Measurements from ENCODE around the gene CRISPLD2.
"Not testable (repeated sequence)": the region's sequence is repeated elsewhere in the genome, so short reads cannot be mapped to it uniquely, and the experiment has no call there.

CRISPLD2 gene

DNA sequence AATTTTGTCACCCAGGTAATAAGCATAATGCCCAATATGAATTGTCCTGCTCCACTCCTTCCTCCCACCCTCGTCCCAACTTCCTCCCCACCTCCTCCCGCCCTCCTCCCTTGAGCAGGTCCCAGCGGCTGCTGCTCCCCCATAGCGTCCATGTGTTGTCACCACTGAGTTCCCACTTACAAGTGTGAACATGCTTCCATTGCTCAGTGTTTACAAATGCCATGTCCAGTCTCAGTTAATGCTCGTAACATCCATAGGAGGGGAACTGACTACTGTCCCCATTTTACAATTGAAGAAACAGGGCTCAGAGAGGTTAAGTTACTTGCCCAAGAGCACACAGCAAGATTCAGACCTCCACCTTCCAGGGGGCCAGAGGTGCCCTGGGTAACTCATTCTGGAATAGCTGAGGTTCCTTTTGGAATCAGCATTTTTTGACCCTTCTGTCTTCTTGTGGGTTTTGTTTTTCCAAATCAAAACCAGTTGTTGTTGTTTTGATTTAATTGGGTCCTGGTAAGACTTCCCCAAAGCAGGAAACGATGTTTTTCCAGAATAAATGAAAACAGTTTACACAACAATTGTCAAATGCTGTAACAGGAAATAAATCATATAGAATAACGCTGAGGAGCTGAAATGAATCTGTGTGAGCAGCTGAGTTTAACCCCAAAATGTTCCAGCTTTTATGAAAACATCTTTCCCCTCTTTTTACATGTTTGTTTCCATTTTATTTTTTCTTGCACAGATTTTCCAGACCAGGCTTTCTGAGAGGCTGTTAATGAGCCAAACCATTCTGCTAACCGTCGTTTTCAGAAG lies 117.6 kb downstream of the CRISPLD2 start:
- no peak for TF ChIP-seq CTCF (IDR thresholded peaks at IDR 0.05; ENCODE audit: low read depth, low read length)
- H3K4me3 ChIP-seq (ENCODE audit: low read depth, low read length), result no peak overlapping the region

- not testable (repeated sequence) for H3K4me3 ChIP-seq (ENCODE audit: low read depth, low read length)
Measured at GRCh38 chr16:84938616-84939015, 118.8 kb downstream of the CRISPLD2 start.

DNA sequence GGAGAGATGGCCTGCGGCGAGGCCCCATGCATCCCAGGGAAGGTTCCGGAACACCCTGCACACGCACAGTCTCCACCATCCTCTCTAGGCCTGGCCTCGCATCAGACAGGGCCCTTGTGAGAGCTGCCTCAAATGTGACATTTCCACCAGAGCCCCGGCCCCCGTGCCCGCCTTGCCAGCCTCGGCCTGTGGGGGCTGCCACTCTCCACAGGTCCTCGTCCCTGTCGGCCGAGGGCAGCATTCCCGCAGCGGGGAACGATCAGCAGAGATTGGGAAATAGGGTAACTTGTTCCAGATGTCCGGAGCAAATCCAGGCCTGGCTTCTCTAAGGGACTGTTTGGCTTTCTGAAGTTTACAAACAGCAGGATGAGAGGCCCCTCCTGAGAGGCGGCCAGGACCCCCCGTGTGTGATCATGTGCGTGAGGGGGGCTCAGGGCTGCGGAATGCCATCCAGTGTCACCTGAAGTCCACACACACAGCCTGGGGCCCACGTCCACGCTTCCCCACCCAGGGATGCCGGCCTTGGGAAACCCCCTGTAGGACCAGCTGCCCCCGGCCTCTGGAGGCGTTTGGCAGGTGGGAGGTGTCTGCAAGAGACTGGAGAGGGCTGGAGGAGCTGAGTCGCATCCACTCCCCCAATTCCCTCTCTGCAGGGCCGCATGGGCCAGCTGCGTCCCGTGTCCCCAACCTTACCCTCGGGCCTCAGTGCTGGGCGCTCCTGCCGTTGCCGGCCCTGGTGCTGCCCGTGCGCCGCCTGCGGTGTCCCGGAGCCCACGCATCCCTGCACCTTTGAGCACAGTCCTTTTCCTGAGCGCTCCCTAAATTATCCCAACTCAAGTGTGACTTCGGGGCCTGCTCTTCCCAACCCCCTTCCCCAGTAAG lies 121.1 kb downstream of the CRISPLD2 start:
- H3K4me3 ChIP-seq (ENCODE audit: low read depth, low read length), result no peak overlapping the region
- TF ChIP-seq CTCF (IDR thresholded peaks at IDR 0.05; ENCODE audit: low read depth, low read length), result no peak

GRCh38 chr16:84941921-84942320 lies 122.1 kb downstream of the CRISPLD2 start:
- no peak overlapping the region for H3K4me3 ChIP-seq (ENCODE audit: low read depth, low read length)
- no peak for TF ChIP-seq CTCF (IDR thresholded peaks at IDR 0.05; ENCODE audit: low read depth, low read length)

DNA sequence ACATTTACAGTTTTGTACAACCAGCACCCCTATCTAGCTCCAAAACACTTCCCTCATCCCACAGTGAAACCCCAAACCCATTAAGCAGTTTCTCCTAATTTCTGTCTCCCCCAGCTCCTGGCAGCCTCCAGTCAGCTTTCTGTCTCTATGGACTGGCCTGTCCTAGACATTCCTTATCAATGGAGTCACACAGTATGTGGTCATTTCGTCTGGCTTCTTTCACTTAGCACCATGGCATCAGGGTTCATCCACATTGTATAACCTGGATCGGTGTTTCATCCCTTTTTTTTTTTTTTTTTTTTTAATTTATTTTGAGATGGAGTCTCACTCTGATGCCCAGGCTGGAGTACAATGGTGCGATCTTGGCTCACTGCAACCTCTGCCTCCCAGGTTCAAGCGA lies 123.0 kb downstream of the CRISPLD2 start:
- H3K4me3 ChIP-seq (ENCODE audit: low read depth, low read length), result no peak overlapping the region
- no peak for TF ChIP-seq CTCF (IDR thresholded peaks at IDR 0.05; ENCODE audit: low read depth, low read length)

- TF ChIP-seq CTCF (IDR thresholded peaks at IDR 0.05; ENCODE audit: low read depth, low read length), result no peak
Measured at GRCh38 chr16:84943620-84944019, 123.8 kb downstream of the CRISPLD2 start.

GRCh38 chr16:84947022-84947421 lies 127.2 kb downstream of the CRISPLD2 start:
- no peak for TF ChIP-seq CTCF (IDR thresholded peaks at IDR 0.05; ENCODE audit: low read depth, low read length)
- H3K4me3 ChIP-seq (ENCODE audit: low read depth, low read length), result no peak overlapping the region

More at GRCh38 chr16:84943620-84944019, 123.8 kb downstream of the CRISPLD2 start:
- H3K4me3 ChIP-seq (ENCODE audit: low read depth, low read length), result no peak overlapping the region

Measured in WI38 (cell line).